Esophagus muscularis mucosa (tissue), 4 donors: ENCODE results near the gene SLC18B1. TPM values are rescaled to one million over a fixed set of nuclear protein-coding genes. Genes with fewer than 3 reads are reported as not detected.
A peak's percentile ranks its signal among the peaks of the same experiment; 100 is the strongest.

Experiments
- DNase-seq: peaks from one replicate; pipeline ENCODE4 v3.0.0-alpha.2; 2017; ENCODE audit errors: extremely low spot score
- H3K27ac ChIP-seq, 4 donors: fragments of 200-600 bp; sonication (generic); replicated peaks in 1 of 4; 1 replicate in 3 of 4; 2 replicates in 1 of 4; pipeline ENCODE4 v1.5.1; 2016 to 2019; ENCODE audit warnings: mild to moderate bottlenecking in 1 of 4
- H3K27me3 ChIP-seq, 4 donors: fragments of 200-600 bp; sonication (generic); one replicate each; pipeline versions ENCODE4 v1.5.1 to v1.6.0; 2016 to 2019
- H3K36me3 ChIP-seq, 4 donors: fragments of 200-600 bp; sonication (generic); one replicate each; pipeline ENCODE4 v1.5.1; 2016 to 2019
- H3K4me1 ChIP-seq, 4 donors: fragments of 200-600 bp; sonication (generic); one replicate each; pipeline ENCODE4 v1.5.1; 2016 to 2019
- H3K4me3 ChIP-seq, 4 donors: fragments of 200-600 bp; sonication (generic); 1 replicate in 2 of 4; 2 replicates in 2 of 4; pipeline ENCODE4 v1.5.1; 2016 to 2019; ENCODE audit warnings: mild to moderate bottlenecking in 4 of 4, moderate library complexity in 1 of 4
- H3K9me3 ChIP-seq, 4 donors: fragments of 200-600 bp; sonication (generic); 1 replicate in 3 of 4; 2 replicates in 1 of 4; pipeline ENCODE4 v1.5.1; 2016 to 2019
- CTCF ChIP-seq, 3 experiments: fragments of 200-600 bp in 2 of 3; fragments of 450-650 bp in 1 of 3; sonication (generic) in 2 of 3; IDR thresholded peaks; one replicate each; pipeline ENCODE4 v1.5.1; 2017 to 2019; ENCODE audit warnings: antibody characterized with exemption in 3 of 3, mild to moderate bottlenecking in 2 of 3, moderate library complexity in 1 of 3
- EP300 ChIP-seq: sonication (generic); formaldehyde crosslinking; IDR thresholded peaks from one replicate; pipeline ENCODE4 v1.6.1; 2017; ENCODE audit warnings: antibody characterized with exemption
- POLR2A ChIP-seq: fragments of 450-650 bp; IDR thresholded peaks from one replicate; pipeline ENCODE4 v1.6.1; 2017; ENCODE audit warnings: antibody characterized with exemption, moderate library complexity, mild to moderate bottlenecking, low read depth
- POLR2AphosphoS5 ChIP-seq, 2 donors: sonication (generic); formaldehyde crosslinking; IDR thresholded peaks; one replicate each; pipeline ENCODE4 v1.6.1; 2017; ENCODE audit warnings: antibody characterized with exemption in 2 of 2
- WGBS: methylation state at CpG from one replicate; pipeline ENCODE4 v1.1.5; 2018; 5-methylcytosine and 5-hydroxymethylcytosine counted together
- intact Hi-C: fragments of 100-400 bp; cut with DNase I; formaldehyde crosslinking; loops from one replicate; pipeline ENCODE4 v1.15.1; 2023
- total RNA-seq, 4 donors: library from RNA; depleted of rRNA; stranded (reverse); fragments of >200 nt; gene quantifications; one replicate each; pipeline versions ENCODE4 v1.1.0 to v1.2.1, GENCODE V29; 2016

SLC18B1 gene
- total RNA-seq, 4 donors from 2014 or later = 4.8 to 6.2 (median 5.7) TPM

- 63% methylated on average over 4 of the region's 4 CpGs for WGBS
- intact Hi-C loops = no loop called here
- no peaks in the 10 kb centered on the region for H3K36me3 ChIP-seq
- no peaks in the 10 kb centered on the region for H3K9me3 ChIP-seq
- H3K4me1 ChIP-seq = no peaks in the 10 kb centered on the region
- TF ChIP-seq CTCF (IDR thresholded peaks at IDR 0.05) (no peak), POLR2A (no peak), POLR2AphosphoS5 (IDR thresholded peaks at IDR 0.05) (no peak), EP300 (no peak)
- no peak for DNase-seq
- H3K27me3 ChIP-seq = no peaks in the 10 kb centered on the region
- no peak overlapping the region for H3K27ac ChIP-seq
- no peak overlapping the region for H3K4me3 ChIP-seq
Measured at GRCh38 chr6:132742495-132742894, 55.9 kb downstream of the SLC18B1 start.

DNA sequence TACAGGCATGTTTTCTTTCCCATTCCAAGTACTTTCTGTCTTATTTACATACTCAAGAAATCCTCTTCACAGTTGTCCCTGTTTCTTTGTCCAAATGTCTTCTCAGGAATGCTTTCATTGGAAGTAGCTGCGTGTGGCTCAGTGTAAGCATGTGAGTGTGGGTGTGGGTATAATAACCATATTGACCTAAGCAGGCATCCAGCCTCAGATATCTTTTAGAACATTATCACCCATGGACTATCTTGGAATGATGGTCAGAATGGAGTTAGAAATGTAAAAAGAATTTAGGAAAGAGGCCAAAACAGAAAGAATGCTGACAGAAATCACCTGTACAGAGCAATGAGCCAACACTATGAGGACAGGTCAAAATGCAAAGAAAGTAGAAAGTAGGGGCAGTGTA is 57.2 kb downstream of the SLC18B1 start:
- Histone ChIP-seq H3K36me3 (no peaks in the 10 kb centered on the region), H3K9me3 (no peaks in the 10 kb centered on the region), H3K4me1 (no peaks in the 10 kb centered on the region), H3K27me3 (no peaks in the 10 kb centered on the region), H3K4me3 (no peak overlapping the region), H3K27ac (no peak overlapping the region)
- WGBS = 86% methylated on average over 1 of the region's 1 CpG
- TF ChIP-seq POLR2A = no peak
- TF ChIP-seq CTCF (IDR thresholded peaks at IDR 0.05) = no peak
- no peak for TF ChIP-seq EP300
- TF ChIP-seq POLR2AphosphoS5 (IDR thresholded peaks at IDR 0.05) = no peak
- intact Hi-C loops = no loop called here
- no peak for DNase-seq

DNA sequence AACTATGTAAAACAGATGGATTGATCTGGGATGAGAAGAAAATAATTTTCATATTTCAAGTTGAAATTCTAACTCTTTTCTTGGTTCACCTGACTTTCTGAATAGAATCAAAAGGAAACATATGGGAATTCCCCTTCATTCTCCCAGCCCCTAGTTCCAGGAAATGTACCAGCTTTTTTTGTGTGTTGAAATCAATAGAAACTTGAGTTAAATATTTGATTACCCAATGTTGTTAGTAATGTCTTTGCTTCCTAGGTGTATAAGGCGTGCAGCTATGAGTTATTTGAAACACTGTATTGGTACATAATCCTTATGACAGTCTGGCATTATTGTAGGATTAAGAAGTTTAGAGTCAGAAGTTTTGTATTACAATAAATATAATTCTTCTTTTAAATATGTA is 62.2 kb downstream of the SLC18B1 start:
- no peaks in the 10 kb centered on the region for H3K9me3 ChIP-seq
- TF ChIP-seq EP300 = no peak
- TF ChIP-seq CTCF (IDR thresholded peaks at IDR 0.05) = no peak
- TF ChIP-seq POLR2AphosphoS5 (IDR thresholded peaks at IDR 0.05) = no peak
- no peak for TF ChIP-seq POLR2A
- no peak for DNase-seq
- H3K36me3 ChIP-seq = no peaks in the 10 kb centered on the region
- intact Hi-C loops = no loop called here
- H3K4me3 ChIP-seq = no peak overlapping the region
- H3K27me3 ChIP-seq = no peaks in the 10 kb centered on the region
- H3K4me1 ChIP-seq = peaks cover 0 to 12% (median under 1%) of the 10 kb centered on the region in 4 donors
- WGBS = 67% methylated on average over 1 of the region's 1 CpG
- H3K27ac ChIP-seq = no peak overlapping the region

DNA sequence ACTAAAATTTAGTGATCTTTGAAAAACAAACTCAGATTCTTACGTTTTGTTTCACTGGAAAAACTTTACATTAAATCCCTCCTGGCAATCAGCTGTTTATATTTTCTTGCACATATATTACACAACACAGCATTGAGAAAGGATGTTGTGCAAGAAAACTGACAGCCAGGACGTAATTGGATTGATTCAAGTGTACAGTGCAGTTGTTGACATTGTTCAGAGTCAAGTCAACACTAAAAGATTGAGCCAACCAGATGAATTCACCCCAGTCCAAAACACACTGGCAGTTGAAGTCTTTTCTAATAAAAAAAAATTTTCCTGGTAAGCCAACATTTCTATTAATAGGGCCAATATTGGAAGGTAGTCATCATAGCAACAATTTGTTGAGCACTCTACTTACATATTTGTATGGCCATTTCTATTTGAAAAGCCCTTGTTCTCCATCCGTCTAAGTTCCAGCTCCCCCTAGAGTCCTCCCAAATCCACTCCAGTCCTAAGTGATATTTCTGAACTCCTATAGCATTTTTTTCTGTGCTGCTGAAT is 63.7 kb downstream of the SLC18B1 start:
- no peaks in the 10 kb centered on the region for H3K27me3 ChIP-seq
- TF ChIP-seq EP300 = no peak
- TF ChIP-seq POLR2A = no peak
- peak in 1 of 3 experiments; percentile 18 for TF ChIP-seq CTCF (IDR thresholded peaks at IDR 0.05)
- TF ChIP-seq POLR2AphosphoS5 (IDR thresholded peaks at IDR 0.05) = no peak
- H3K27ac ChIP-seq = no peak overlapping the region
- intact Hi-C loops = no loop called here
- DNase-seq = no peak
- no peaks in the 10 kb centered on the region for H3K9me3 ChIP-seq
- 45% methylated on average over 3 of the region's 3 CpGs for WGBS
- no peak overlapping the region for H3K4me3 ChIP-seq
- H3K4me1 ChIP-seq = peaks cover 0 to 24% (median 9%) of the 10 kb centered on the region in 4 donors
- H3K36me3 ChIP-seq = no peaks in the 10 kb centered on the region

DNA sequence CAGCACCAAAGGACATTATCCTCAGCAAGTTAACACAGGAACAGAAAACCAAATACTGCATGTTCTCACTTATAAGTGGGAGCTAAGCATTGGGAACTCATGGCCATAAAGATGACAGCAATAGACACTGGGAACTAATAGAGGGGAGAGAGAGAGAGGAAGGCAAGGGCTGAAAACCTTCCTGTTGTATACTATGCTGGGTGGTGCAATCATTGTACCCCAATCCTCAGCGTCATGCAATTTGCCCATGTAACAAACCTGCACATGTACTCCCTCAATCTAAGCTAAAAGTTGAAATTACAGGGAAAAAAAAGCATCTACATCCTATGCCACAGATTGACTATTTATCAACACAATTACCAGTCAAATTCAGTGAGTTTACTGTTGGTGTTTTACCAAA is 64.6 kb downstream of the SLC18B1 start:
- intact Hi-C loops = no loop called here
- TF ChIP-seq EP300 (no peak), CTCF (IDR thresholded peaks at IDR 0.05) (no peak), POLR2A (no peak), POLR2AphosphoS5 (IDR thresholded peaks at IDR 0.05) (no peak)
- Histone ChIP-seq H3K36me3 (no peaks in the 10 kb centered on the region), H3K4me3 (no peak overlapping the region), H3K4me1 (peaks cover 0 to 24% (median 10%) of the 10 kb centered on the region in 4 donors), H3K9me3 (no peaks in the 10 kb centered on the region), H3K27me3 (no peaks in the 10 kb centered on the region), H3K27ac (no peak overlapping the region)
- DNase-seq = no peak
- WGBS = 76% methylated on average over 1 of the region's 1 CpG
